ENCODE measurements around the gene ETS2. TPM values are rescaled to one million over a fixed set of nuclear protein-coding genes. Genes with fewer than 3 reads are reported as not detected.

The ETS2 gene
- 42.2 and 46.8 TPM in 2 replicates for total RNA-seq (ENCODE audit: low replicate concordance)
- long read RNA-seq, transcript ETS2-202 (10 exons, 3,766 nt) = major isoform, 21 of 44 reads
- long read RNA-seq, partial matches to known transcripts = 19 of 44 reads
- long read RNA-seq, other reads (novel, unspliced or antisense) = 4 of 44 reads

DNA sequence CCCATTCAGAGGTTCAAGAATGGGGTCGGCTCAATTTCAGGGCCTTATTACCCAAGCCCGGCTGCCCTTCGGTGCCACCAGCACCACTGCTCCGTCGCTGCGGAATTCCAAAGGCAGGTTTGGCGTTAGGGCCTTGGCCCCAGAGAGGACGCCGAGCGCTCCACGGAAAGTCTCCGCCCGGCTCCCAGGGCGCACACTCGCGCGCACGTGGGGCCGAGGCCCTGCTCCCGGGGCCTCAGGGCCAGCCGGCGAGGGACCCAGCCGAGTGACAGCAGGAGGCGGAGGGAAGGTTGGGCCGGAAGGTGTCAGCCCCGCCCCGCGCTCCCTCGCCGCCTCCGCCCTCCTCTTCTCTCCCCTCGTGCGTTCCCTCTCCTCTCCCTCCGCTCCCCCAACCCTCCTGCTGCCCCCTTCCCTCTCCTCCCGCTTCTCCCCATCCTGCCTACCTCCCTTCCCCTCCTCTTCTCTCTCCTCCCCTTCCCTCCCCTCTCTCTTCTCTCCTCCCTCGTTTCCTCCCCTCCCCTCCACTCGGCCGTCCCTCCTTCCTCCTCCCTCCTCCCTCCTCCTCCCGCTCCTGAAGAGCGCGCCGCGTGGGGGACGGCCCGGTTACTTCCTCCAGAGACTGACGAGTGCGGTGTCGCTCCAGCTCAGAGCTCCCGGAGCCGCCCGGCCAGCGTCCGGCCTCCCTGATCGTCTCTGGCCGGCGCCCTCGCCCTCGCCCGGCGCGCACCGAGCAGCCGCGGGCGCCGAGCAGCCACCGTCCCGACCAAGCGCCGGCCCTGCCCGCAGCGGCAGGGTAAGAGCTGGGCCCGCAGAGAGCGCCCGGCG is at the start of gene ETS2:
ETS2 (plus strand) TSS at position 602 of the 825 bp plus-strand sequence. CDS start 4,106 bp downstream, outside the sequence.
- peak; percentile 84 for DNase-seq (ENCODE audit: extremely low spot score, unreplicated experiment)
- Mint-ChIP-seq H3K9me3 (no peaks in the 10 kb centered on the region), H3K36me3 (peaks cover 20% of the 10 kb centered on the region), H3K27ac (peak within 1 kb of the TSS; percentile 90), H3K4me3 (peak within 1 kb of the TSS; percentile 97), H3K4me1 (ENCODE audit: unreplicated experiment) (peaks cover 37% of the 10 kb centered on the region), H3K27me3 (no peaks in the 10 kb centered on the region)
- TF ChIP-seq, protein P1, sequence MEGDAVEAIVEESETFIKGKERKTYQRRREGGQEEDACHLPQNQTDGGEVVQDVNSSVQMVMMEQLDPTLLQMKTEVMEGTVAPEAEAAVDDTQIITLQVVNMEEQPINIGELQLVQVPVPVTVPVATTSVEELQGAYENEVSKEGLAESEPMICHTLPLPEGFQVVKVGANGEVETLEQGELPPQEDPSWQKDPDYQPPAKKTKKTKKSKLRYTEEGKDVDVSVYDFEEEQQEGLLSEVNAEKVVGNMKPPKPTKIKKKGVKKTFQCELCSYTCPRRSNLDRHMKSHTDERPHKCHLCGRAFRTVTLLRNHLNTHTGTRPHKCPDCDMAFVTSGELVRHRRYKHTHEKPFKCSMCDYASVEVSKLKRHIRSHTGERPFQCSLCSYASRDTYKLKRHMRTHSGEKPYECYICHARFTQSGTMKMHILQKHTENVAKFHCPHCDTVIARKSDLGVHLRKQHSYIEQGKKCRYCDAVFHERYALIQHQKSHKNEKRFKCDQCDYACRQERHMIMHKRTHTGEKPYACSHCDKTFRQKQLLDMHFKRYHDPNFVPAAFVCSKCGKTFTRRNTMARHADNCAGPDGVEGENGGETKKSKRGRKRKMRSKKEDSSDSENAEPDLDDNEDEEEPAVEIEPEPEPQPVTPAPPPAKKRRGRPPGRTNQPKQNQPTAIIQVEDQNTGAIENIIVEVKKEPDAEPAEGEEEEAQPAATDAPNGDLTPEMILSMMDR (conservative IDR thresholded peaks at IDR 0.05) = no peak

DNA sequence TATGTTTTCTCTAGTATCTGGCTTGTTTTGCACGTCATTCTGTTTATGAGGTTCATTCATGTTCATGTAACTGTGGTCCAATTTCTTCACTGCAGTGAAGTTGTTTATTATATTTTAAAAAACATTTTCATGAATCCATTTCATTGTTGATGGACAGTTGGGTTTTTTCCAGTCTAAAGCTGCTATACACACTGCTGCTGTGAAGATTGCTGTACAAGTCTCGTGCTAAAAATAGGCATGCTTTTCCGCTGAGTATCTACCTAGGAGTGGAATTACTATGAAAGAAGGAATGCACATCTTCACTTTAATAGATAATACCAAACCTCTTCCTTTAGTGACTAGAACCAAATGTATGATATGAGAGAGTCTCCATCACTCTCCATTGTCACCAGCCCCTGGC is 49.0 kb upstream of the ETS2 start:
- H3K27ac Mint-ChIP-seq = no peak overlapping the region
- no peak overlapping the region for H3K4me3 Mint-ChIP-seq
- DNase-seq (ENCODE audit: extremely low spot score, unreplicated experiment) = no peak
- no peaks in the 10 kb centered on the region for H3K9me3 Mint-ChIP-seq
- H3K36me3 Mint-ChIP-seq = no peaks in the 10 kb centered on the region
- TF ChIP-seq, protein P1 (conservative IDR thresholded peaks at IDR 0.05) = no peak
- H3K4me1 Mint-ChIP-seq (ENCODE audit: unreplicated experiment) = peaks cover 25% of the 10 kb centered on the region
- peaks cover 13% of the 10 kb centered on the region for H3K27me3 Mint-ChIP-seq

DNA sequence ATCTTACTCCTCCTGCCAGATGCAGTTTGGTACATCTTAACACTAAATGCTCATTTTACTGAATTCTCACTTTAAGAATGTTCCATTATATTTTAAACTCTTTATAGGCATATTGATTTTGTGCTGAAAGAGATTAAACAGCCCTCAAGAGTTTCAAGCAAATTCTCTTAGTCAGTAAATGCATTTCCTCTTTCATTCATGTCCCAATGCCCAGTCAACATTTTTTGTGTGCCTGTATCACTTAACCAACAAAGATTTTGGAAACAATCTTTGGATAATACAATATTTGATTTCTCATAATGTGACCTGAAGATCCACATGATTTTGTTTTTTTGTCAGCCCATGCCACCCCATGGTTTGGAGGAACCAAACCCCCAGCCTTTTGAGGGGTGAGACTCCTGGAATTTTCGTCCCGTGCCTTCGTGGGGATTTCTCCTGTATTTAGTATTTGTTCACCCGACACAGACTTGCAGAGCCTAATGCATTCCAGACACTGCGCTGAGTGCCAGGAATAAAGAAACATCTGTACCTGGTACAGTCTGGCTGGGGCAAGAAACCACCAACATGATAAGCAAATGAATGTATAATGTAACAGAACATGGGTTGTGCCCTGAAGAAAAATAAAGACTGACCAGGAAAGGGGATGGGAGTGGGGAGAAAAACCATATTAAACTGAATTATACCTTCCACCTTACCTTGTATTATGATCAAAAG is 47.1 kb upstream of the ETS2 start:
- Mint-ChIP-seq H3K36me3 (no peaks in the 10 kb centered on the region), H3K4me3 (no peak overlapping the region), H3K27ac (no peak overlapping the region), H3K9me3 (no peaks in the 10 kb centered on the region), H3K27me3 (peaks cover 8% of the 10 kb centered on the region), H3K4me1 (ENCODE audit: unreplicated experiment) (peaks cover 27% of the 10 kb centered on the region)
- TF ChIP-seq, protein P1 (conservative IDR thresholded peaks at IDR 0.05) = no peak
- DNase-seq (ENCODE audit: extremely low spot score, unreplicated experiment) = no peak

DNA sequence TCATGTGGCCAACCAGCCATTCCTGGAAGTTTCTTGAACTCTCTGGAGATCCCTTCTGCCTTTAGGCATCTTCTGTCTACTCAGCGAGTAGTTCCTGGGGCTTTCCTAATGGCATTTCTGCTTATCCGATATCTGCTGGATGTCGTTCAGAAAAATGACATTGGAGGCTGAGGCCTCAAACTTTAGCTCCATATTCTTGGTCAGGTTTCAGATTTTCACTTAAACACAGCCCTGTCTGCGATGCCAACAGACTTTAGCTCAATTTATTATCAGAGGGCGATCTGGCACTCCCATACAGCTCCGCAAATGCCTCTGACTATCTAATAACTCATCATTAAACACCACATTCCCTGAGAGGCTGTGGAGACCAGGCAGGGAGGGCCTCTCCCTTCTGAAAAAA is 46.3 kb upstream of the ETS2 start:
- H3K9me3 Mint-ChIP-seq = no peaks in the 10 kb centered on the region
- H3K4me1 Mint-ChIP-seq (ENCODE audit: unreplicated experiment) = peaks cover 27% of the 10 kb centered on the region
- H3K27ac Mint-ChIP-seq = no peak overlapping the region
- DNase-seq (ENCODE audit: extremely low spot score, unreplicated experiment) = no peak
- no peaks in the 10 kb centered on the region for H3K36me3 Mint-ChIP-seq
- H3K4me3 Mint-ChIP-seq = no peak overlapping the region
- H3K27me3 Mint-ChIP-seq = peaks cover 8% of the 10 kb centered on the region
- TF ChIP-seq, protein P1 (conservative IDR thresholded peaks at IDR 0.05) = no peak

DNA sequence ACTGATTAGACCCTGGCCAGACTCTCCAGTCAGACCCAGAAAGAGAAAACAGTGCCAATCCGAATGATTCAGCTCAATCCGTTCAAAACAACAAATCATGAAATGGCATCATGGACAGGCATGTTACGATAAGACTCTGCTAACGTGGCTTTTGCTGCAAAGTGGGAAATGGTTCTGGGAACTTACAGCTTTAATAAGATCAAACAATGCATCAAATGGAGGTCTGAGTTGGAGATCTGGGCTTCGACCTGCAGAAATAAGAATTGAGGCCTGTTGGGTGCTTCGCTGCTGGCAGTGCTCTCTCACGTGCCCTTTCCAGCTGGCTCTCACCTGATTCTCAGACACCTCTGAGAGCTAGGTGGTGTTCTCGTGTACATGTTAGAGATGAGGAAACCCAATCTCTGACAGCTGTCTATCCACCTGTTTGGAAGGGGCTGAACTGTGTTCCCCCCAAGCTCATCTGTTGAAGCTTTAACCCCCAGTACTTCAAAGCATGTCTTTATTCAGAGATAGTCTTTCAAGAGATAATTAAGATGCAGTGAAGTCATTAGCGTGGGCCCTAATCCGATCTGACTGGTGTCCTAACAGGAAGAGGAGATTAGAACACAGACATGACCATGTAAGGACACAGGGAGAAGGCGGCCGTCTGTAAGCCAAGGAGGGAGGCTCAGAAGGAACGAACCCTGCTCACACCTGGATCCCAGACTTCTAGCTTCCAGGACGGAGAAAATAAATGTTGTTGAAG is 45.5 kb upstream of the ETS2 start:
- Mint-ChIP-seq H3K9me3 (no peaks in the 10 kb centered on the region), H3K27me3 (peaks cover 11% of the 10 kb centered on the region), H3K4me3 (no peak overlapping the region), H3K36me3 (no peaks in the 10 kb centered on the region), H3K27ac (no peak overlapping the region), H3K4me1 (ENCODE audit: unreplicated experiment) (peaks cover 27% of the 10 kb centered on the region)
- DNase-seq (ENCODE audit: extremely low spot score, unreplicated experiment) = no peak
- TF ChIP-seq, protein P1 (conservative IDR thresholded peaks at IDR 0.05) = no peak

Data from type B pancreatic cell (in vitro differentiated cells).